GM12878 (cell line): Measurements from ENCODE around the gene RAMP2. TPM values are rescaled to one million over a fixed set of nuclear protein-coding genes. Genes with fewer than 3 reads are reported as not detected.

Experiments
- ATAC-seq: fragments of 200-7000 bp; cut with Tn5 transposase; 3 replicates; pipeline ENCODE4 v1.9.1; 2020; ENCODE audit warnings: mild to moderate bottlenecking, moderate library complexity
- BruUV-seq: library from RNA; stranded (reverse); fragments of 400-500 nt; replicated peaks from 2 replicates; lab custom pipeline; 2021; lab: Mats Ljungman, UMichigan
- CTCF ChIA-PET: fragments of 300-600 bp; sonication (Branson Sonifier 250); formaldehyde crosslinking; extraction: SDS; loops from one replicate; lab custom pipeline; 2021; ENCODE audit warnings: inconsistent platforms; lab: Yijun Ruan, JAX
- POLR2A ChIA-PET: fragments of 350-600 bp; formaldehyde crosslinking; extraction: SDS; loops from one replicate; lab custom pipeline; 2021; ENCODE audit warnings: inconsistent platforms; lab: Charles Lee
- RAD21 ChIA-PET: fragments of 300-600 bp; sonication (Branson Sonifier 250); formaldehyde crosslinking; loops from one replicate; lab custom pipeline; 2023; ENCODE audit warnings: antibody characterized with exemption; ENCODE audit not compliant: unreplicated experiment; lab: Charles Lee
- SMC1A ChIA-PET: fragments of 300-600 bp; sonication (Branson Sonifier 250); formaldehyde crosslinking; loops from one replicate; lab custom pipeline; 2023; ENCODE audit not compliant: unreplicated experiment, uncharacterized antibody; lab: Charles Lee
- DNase-seq: peaks from one replicate; pipeline ENCODE4 v3.0.0-alpha.2; 2011; ENCODE audit warnings: low read depth, low spot score
- FAIRE-seq: peaks from 3 replicates; lab custom pipeline; 2011; peaks lifted over from hg19 to GRCh38; lab: Jason Lieb, UNC
- H2AFZ ChIP-seq: 2 replicates; pipeline ENCODE4 v1.6.0; 2011; ENCODE audit warnings: low read depth, low read length, control low read depth; ENCODE audit not compliant: control insufficient read depth
- H3K27ac ChIP-seq: 2 replicates; pipeline ENCODE4 v1.5.1; 2011; ENCODE audit warnings: control low read depth; ENCODE audit not compliant: control insufficient read depth, insufficient read depth
- H3K27me3 ChIP-seq, 2 experiments: replicated peaks in 1 of 2; 2 replicates each; pipeline versions ENCODE4 v1.6.0 to v1.6.1; 2011; ENCODE audit warnings: low read length in 1 of 2; ENCODE audit not compliant: control insufficient read depth in 2 of 2, insufficient read depth in 2 of 2
- H3K36me3 ChIP-seq, 2 experiments: 2 replicates each; pipeline ENCODE4 v1.5.1; 2011; ENCODE audit warnings: low read length in 1 of 2; ENCODE audit not compliant: control insufficient read depth in 2 of 2, insufficient read depth in 2 of 2
- H3K4me1 ChIP-seq: 2 replicates; pipeline ENCODE4 v1.6.1; 2011; ENCODE audit warnings: mild to moderate bottlenecking, low read length, moderate library complexity, mixed read lengths; ENCODE audit not compliant: control insufficient read depth, insufficient read depth
- H3K4me2 ChIP-seq: 2 replicates; pipeline ENCODE4 v1.6.0; 2011; ENCODE audit warnings: control low read depth; ENCODE audit not compliant: control insufficient read depth, insufficient read depth
- H3K4me3 ChIP-seq: fragments of 200-600 bp; sonication (generic); 2 replicates; pipeline ENCODE4 v1.5.1; 2016
- H3K79me2 ChIP-seq: 2 replicates; pipeline ENCODE4 v1.6.0; 2011; ENCODE audit warnings: low read length; ENCODE audit not compliant: control insufficient read depth, insufficient read depth
- H3K9ac ChIP-seq: 2 replicates; pipeline ENCODE4 v1.8.0; 2011; ENCODE audit warnings: low read length, control low read depth, mixed read lengths; ENCODE audit not compliant: control insufficient read depth, insufficient read depth
- H3K9me3 ChIP-seq: replicated peaks from 3 replicates; pipeline ENCODE4 v1.5.1; 2011; ENCODE audit warnings: mild to moderate bottlenecking, low read length; ENCODE audit not compliant: control insufficient read depth, insufficient read depth
- H4K20me1 ChIP-seq: 2 replicates; pipeline ENCODE4 v1.6.0; 2011; ENCODE audit not compliant: control insufficient read depth, insufficient read depth
- BACH1 ChIP-seq: fragments of 450-650 bp; IDR thresholded peaks from 2 replicates; pipeline ENCODE4 v1.6.1; 2017; ENCODE audit warnings: mild to moderate bottlenecking, borderline replicate concordance
- BCL3 ChIP-seq: IDR thresholded peaks from 2 replicates; pipeline ENCODE4 v1.6.1; 2011; ENCODE audit warnings: borderline replicate concordance, low read depth, mild to moderate bottlenecking, moderate library complexity, low read length; ENCODE audit not compliant: insufficient read depth, poor library complexity, severe bottlenecking
- BMI1 ChIP-seq: fragments of 450-650 bp; IDR thresholded peaks from 2 replicates; pipeline ENCODE4 v1.6.1; 2016; ENCODE audit warnings: mild to moderate bottlenecking, moderate library complexity, borderline replicate concordance
- BRCA1 ChIP-seq: IDR thresholded peaks from 2 replicates; pipeline ENCODE4 v1.6.1; 2011; ENCODE audit warnings: low read depth, low read length, improper control_type of control experiment
- CBX5 ChIP-seq: sonication (generic); IDR thresholded peaks from 2 replicates; pipeline ENCODE4 v1.6.1; 2016; ENCODE audit warnings: low read depth, moderate library complexity, mild to moderate bottlenecking, inconsistent platforms
- FOXM1 ChIP-seq: IDR thresholded peaks from 2 replicates; pipeline ENCODE4 v1.6.1; 2012; ENCODE audit warnings: low read depth, mild to moderate bottlenecking, inconsistent platforms, low read length, moderate library complexity
- GATAD2B ChIP-seq: fragments of 450-650 bp; conservative IDR thresholded peaks from 2 replicates; pipeline ENCODE4 v1.6.1; 2017; ENCODE audit warnings: low read depth, mild to moderate bottlenecking, moderate library complexity
- IKZF2 ChIP-seq, 2 experiments: fragments of 450-650 bp; IDR thresholded peaks; 2 replicates each; pipeline ENCODE4 v1.6.1; 2017; ENCODE audit warnings: mild to moderate bottlenecking in 2 of 2, moderate library complexity in 2 of 2
- LARP7 ChIP-seq: fragments of 450-650 bp; IDR thresholded peaks from 2 replicates; pipeline ENCODE4 v1.6.1; 2017; ENCODE audit warnings: mild to moderate bottlenecking
- MXI1 ChIP-seq: fragments of 150-350 bp; IDR thresholded peaks from 2 replicates; pipeline ENCODE4 v1.6.1; 2011; ENCODE audit warnings: low read depth, mild to moderate bottlenecking, inconsistent platforms, low read length, improper control_type of control experiment
- MYC ChIP-seq: IDR thresholded peaks from 2 replicates; pipeline ENCODE4 v1.6.1; 2011; ENCODE audit warnings: mild to moderate bottlenecking, low read length, moderate library complexity, inconsistent platforms; ENCODE audit not compliant: insufficient read depth, insufficient replicate concordance, insufficient read length, severe bottlenecking
- NR2C1 ChIP-seq: fragments of 450-650 bp; IDR thresholded peaks from 2 replicates; pipeline ENCODE4 v1.6.1; 2017; ENCODE audit warnings: antibody characterized with exemption, mild to moderate bottlenecking, moderate library complexity
- POLR2AphosphoS5 ChIP-seq: IDR thresholded peaks from 2 replicates; pipeline ENCODE4 v1.6.1; 2011; ENCODE audit warnings: mild to moderate bottlenecking, low read length, inconsistent platforms
- SMAD5 ChIP-seq: IDR thresholded peaks from 2 replicates; pipeline ENCODE4 v1.6.1; 2016; ENCODE audit warnings: antibody characterized with exemption, low read depth
- SP1 ChIP-seq: IDR thresholded peaks from one replicate; pipeline ENCODE4 v1.6.1; 2011; ENCODE audit warnings: low read depth, low read length
- SREBF1 ChIP-seq: IDR thresholded peaks from 2 replicates; pipeline ENCODE4 v1.6.1; 2012; ENCODE audit warnings: mild to moderate bottlenecking, low read length
- YBX1 ChIP-seq: fragments of 450-650 bp; IDR thresholded peaks from 2 replicates; pipeline ENCODE4 v1.6.1; 2016; ENCODE audit warnings: antibody characterized with exemption
- ZNF274 ChIP-seq: IDR thresholded peaks from one replicate; pipeline ENCODE4 v1.8.0; 2011; ENCODE audit not compliant: insufficient read length, insufficient read depth
- WGBS: methylation state at CpG from one replicate; pipeline ENCODE4 v1.1.6; 2016; ENCODE audit warnings: low lambda C conversion rate; ENCODE audit not compliant: insufficient replicate concordance, insufficient coverage; ENCODE audit errors: missing lambda C conversion rate; 5-methylcytosine and 5-hydroxymethylcytosine counted together
- in situ Hi-C: fragments of 300-500 bp; cut with MboI; formaldehyde crosslinking; loops from 9 replicates; pipeline ENCODE4 v1.14.3; 2018; ENCODE audit warnings: mixed read lengths
- intact Hi-C: fragments of 100-400 bp; cut with micrococcal nuclease; formaldehyde crosslinking; loops from one replicate; pipeline ENCODE4 v1.14.2; 2022; ENCODE audit not compliant: unreplicated experiment
- polyA plus RNA-seq, 11 experiments: library from polyadenylated mRNA; depleted of rRNA in 4 of 11; unstranded in 6 of 11; stranded (reverse) in 5 of 11; fragments of >200 nt; fragmentation: Nextera tagmentation in 4 of 11; fragmentation: Illumina TruSeq in 1 of 11; extraction: Ambion mirVana in 4 of 11; extraction: Trizol in 1 of 11; gene quantifications; 1 replicate in 1 of 11; 2 replicates in 10 of 11; pipeline versions ENCODE4 v1.2.1 to v1.2.3, GENCODE V29; 2011 to 2016; ENCODE audit warnings: inconsistent platforms in 2 of 11, missing spikeins in 2 of 11, low read depth in 1 of 11
- total RNA-seq, 4 experiments: library from RNA; depleted of rRNA in 3 of 4; stranded (reverse); fragments of >200 nt in 3 of 4; fragmentation: Illumina TruSeq in 1 of 4; extraction: Trizol in 1 of 4; gene quantifications; 2 replicates each; pipeline versions ENCODE4 v1.2.1 to v1.2.3, GENCODE V29; 2013 to 2021
- TF ChIP-seq, protein P1 (sequence below), 3 experiments: IDR thresholded peaks in 2 of 3; conservative IDR thresholded peaks in 1 of 3; 2 replicates each; pipeline ENCODE4 v1.5.1; 2011; ENCODE audit warnings: low read depth in 3 of 3, low read length in 3 of 3, mild to moderate bottlenecking in 3 of 3, control low read depth in 2 of 3, moderate library complexity in 2 of 3, inconsistent platforms in 1 of 3, mixed read lengths in 1 of 3; ENCODE audit not compliant: control insufficient read depth in 2 of 3, insufficient read depth in 1 of 3; ENCODE audit errors: extremely low read depth in 1 of 3
- TF ChIP-seq, protein P2 (sequence below): fragments of 450-650 bp; conservative IDR thresholded peaks from 2 replicates; pipeline ENCODE4 v1.6.1; 2017; ENCODE audit warnings: mild to moderate bottlenecking, moderate library complexity

RAMP2 gene
- total and polyA plus RNA-seq, 10 of the 15 experiments (the other 5 are each of a cell fraction or from before 2014, with no cell fraction given) = 0.14 to 0.32 (median 0.21) TPM; not detected in 4

DNA sequence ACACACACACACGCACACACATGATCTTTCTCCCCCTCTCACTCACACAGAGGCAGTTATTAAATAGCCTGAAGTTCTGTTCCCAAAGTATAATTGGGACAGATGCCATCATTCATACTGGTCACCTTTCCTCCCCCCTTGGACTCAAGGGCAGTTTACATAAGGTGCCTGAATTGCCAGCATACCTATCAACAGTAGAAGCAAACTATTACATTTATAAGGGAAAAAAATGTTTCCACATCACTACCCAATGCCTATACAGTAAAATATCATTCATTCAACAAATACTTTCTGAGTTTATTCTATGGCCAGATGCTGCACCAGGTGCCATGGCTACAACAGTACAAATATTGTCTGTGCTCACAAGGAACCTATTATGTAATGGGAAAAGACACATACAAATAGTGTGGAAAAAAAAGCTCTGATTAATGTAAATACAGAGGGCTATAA lies 43.9 kb downstream of the RAMP2 start:
- in situ Hi-C loops = loop anchor here (5.0 kb wide), 1 partner anchor 53 kb away; no protein-coding TSS in a partner anchor
- Histone ChIP-seq H3K4me1 (no peaks in the 10 kb centered on the region), H2AFZ (no peak overlapping the region), H3K27ac (no peak overlapping the region), H3K9me3 (no peaks in the 10 kb centered on the region), H3K4me2 (no peak overlapping the region), H3K27me3 (no peaks in the 10 kb centered on the region), H3K79me2 (no peaks in the 10 kb centered on the region), H4K20me1 (no peaks in the 10 kb centered on the region), H3K36me3 (no peaks in the 10 kb centered on the region; a peak in 1 of 4 replicates), H3K4me3 (no peak overlapping the region), H3K9ac (no peak overlapping the region)
- BruUV-seq = no TSS peak
- 17% methylated on average over 1 of the region's 1 CpG for WGBS
- CTCF ChIA-PET = interaction anchor here (0.9 to 1.5 kb wide), 3 partner anchors 15 to 42 kb away, joined by 3 to 5 read pairs (median 4); no protein-coding TSS in a partner anchor
- intact Hi-C loops = no loop called here
- RAD21 ChIA-PET = interaction anchor here (1.3 kb wide), 1 partner anchor 41 kb away, joined by 3 read pairs; no protein-coding TSS in a partner anchor
- ATAC-seq (no peak), FAIRE-seq (no peak), DNase-seq (no peak)
- POLR2A ChIA-PET = interaction anchor here (0.5 kb wide), 1 partner anchor 674 kb away, joined by 5 read pairs; no protein-coding TSS in a partner anchor
- SMC1A ChIA-PET = no interaction called here
- no peak for TF ChIP-seq POLR2AphosphoS5
- TF ChIP-seq SREBF1 = no peak
- TF ChIP-seq YBX1 = no peak
- no peak for TF ChIP-seq GATAD2B
- no peak for TF ChIP-seq MXI1
- no peak for TF ChIP-seq BACH1
- no peak for TF ChIP-seq IKZF2 (IDR thresholded peaks at IDR 0.05)
- TF ChIP-seq, protein P1, sequence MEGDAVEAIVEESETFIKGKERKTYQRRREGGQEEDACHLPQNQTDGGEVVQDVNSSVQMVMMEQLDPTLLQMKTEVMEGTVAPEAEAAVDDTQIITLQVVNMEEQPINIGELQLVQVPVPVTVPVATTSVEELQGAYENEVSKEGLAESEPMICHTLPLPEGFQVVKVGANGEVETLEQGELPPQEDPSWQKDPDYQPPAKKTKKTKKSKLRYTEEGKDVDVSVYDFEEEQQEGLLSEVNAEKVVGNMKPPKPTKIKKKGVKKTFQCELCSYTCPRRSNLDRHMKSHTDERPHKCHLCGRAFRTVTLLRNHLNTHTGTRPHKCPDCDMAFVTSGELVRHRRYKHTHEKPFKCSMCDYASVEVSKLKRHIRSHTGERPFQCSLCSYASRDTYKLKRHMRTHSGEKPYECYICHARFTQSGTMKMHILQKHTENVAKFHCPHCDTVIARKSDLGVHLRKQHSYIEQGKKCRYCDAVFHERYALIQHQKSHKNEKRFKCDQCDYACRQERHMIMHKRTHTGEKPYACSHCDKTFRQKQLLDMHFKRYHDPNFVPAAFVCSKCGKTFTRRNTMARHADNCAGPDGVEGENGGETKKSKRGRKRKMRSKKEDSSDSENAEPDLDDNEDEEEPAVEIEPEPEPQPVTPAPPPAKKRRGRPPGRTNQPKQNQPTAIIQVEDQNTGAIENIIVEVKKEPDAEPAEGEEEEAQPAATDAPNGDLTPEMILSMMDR (IDR thresholded peaks at IDR 0.05 in 2 of 3, conservative IDR thresholded peaks at IDR 0.05 in 1 of 3; ENCODE audit: control insufficient read depth in 2 of 3, extremely low read depth in 1 of 3, insufficient read depth in 1 of 3, low read depth in 3 of 3, low read length in 3 of 3) = no peak
- no peak for TF ChIP-seq BCL3
- no peak for TF ChIP-seq ZNF274
- no peak for TF ChIP-seq CBX5
- TF ChIP-seq, protein P2, sequence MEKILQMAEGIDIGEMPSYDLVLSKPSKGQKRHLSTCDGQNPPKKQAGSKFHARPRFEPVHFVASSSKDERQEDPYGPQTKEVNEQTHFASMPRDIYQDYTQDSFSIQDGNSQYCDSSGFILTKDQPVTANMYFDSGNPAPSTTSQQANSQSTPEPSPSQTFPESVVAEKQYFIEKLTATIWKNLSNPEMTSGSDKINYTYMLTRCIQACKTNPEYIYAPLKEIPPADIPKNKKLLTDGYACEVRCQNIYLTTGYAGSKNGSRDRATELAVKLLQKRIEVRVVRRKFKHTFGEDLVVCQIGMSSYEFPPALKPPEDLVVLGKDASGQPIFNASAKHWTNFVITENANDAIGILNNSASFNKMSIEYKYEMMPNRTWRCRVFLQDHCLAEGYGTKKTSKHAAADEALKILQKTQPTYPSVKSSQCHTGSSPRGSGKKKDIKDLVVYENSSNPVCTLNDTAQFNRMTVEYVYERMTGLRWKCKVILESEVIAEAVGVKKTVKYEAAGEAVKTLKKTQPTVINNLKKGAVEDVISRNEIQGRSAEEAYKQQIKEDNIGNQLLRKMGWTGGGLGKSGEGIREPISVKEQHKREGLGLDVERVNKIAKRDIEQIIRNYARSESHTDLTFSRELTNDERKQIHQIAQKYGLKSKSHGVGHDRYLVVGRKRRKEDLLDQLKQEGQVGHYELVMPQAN = no peak
- TF ChIP-seq MYC = no peak
- TF ChIP-seq SMAD5 = no peak
- TF ChIP-seq NR2C1 = no peak
- no peak for TF ChIP-seq LARP7
- TF ChIP-seq BMI1 = no peak
- no peak for TF ChIP-seq SP1
- TF ChIP-seq FOXM1 = no peak
- TF ChIP-seq BRCA1 = no peak
